HCT116 (cell line): Measurements from ENCODE around the gene CACNA1E.

Experiments used
- EZH2 ChIP-seq: fragments of 200-600 bp; sonication (generic); IDR thresholded peaks from 2 replicates; pipeline ENCODE4 v1.6.1; 2017; ENCODE audit warnings: antibody characterized with exemption, mixed run types
- EZH2phosphoT487 ChIP-seq: fragments of 200-600 bp; IDR thresholded peaks from 2 replicates; pipeline ENCODE4 v1.6.1; 2018; ENCODE audit warnings: antibody characterized with exemption, borderline replicate concordance
- POLR2A ChIP-seq: IDR thresholded peaks from 2 replicates; pipeline ENCODE4 v1.7.0; 2011; ENCODE audit warnings: borderline replicate concordance; ENCODE audit not compliant: insufficient read depth, insufficient read length; ENCODE audit errors: extremely low read depth
- POLR2AphosphoS5 ChIP-seq: IDR thresholded peaks from 2 replicates; pipeline ENCODE4 v1.6.1; 2011; ENCODE audit warnings: mild to moderate bottlenecking, low read depth, low read length, moderate library complexity
- TCF7L2 ChIP-seq: IDR thresholded peaks from 2 replicates; pipeline ENCODE4 v1.7.0; 2011; ENCODE audit warnings: borderline replicate concordance, inconsistent platforms; ENCODE audit not compliant: insufficient read depth, insufficient read length; ENCODE audit errors: extremely low read depth
- TF ChIP-seq, protein P1 (sequence below), 3 experiments: fragments of 200-600 bp in 1 of 3; sonication (generic) in 1 of 3; IDR thresholded peaks in 2 of 3; conservative IDR thresholded peaks in 1 of 3; 2 replicates each; pipeline ENCODE4 v1.5.1; 2012 to 2017; ENCODE audit warnings: low read depth in 2 of 3, low read length in 2 of 3, antibody characterized with exemption in 1 of 3, borderline replicate concordance in 1 of 3, control low read depth in 1 of 3, mild to moderate bottlenecking in 1 of 3, mixed read lengths in 1 of 3, mixed run types in 1 of 3, moderate library complexity in 1 of 3; ENCODE audit not compliant: insufficient read depth in 1 of 3

- TF ChIP-seq EZH2 (no peak), POLR2A (no peak), POLR2AphosphoS5 (no peak), TCF7L2 (no peak), EZH2phosphoT487 (no peak)
- TF ChIP-seq, protein P1, sequence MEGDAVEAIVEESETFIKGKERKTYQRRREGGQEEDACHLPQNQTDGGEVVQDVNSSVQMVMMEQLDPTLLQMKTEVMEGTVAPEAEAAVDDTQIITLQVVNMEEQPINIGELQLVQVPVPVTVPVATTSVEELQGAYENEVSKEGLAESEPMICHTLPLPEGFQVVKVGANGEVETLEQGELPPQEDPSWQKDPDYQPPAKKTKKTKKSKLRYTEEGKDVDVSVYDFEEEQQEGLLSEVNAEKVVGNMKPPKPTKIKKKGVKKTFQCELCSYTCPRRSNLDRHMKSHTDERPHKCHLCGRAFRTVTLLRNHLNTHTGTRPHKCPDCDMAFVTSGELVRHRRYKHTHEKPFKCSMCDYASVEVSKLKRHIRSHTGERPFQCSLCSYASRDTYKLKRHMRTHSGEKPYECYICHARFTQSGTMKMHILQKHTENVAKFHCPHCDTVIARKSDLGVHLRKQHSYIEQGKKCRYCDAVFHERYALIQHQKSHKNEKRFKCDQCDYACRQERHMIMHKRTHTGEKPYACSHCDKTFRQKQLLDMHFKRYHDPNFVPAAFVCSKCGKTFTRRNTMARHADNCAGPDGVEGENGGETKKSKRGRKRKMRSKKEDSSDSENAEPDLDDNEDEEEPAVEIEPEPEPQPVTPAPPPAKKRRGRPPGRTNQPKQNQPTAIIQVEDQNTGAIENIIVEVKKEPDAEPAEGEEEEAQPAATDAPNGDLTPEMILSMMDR (IDR thresholded peaks at IDR 0.05 in 2 of 3, conservative IDR thresholded peaks at IDR 0.05 in 1 of 3; ENCODE audit: borderline replicate concordance in 1 of 3, insufficient read depth in 1 of 3, low read depth in 2 of 3, low read length in 2 of 3): no peak
These were observed 168.0 kb downstream of the CACNA1E start for GRCh38 chr1:181651276-181651675.
